GM23338 (cell line): Measurements from ENCODE around the gene TMEM179B. TPM values are rescaled to one million over a fixed set of nuclear protein-coding genes. Genes with fewer than 3 reads are reported as not detected.

Experiments
- ATAC-seq: fragments of 200-7000 bp; cut with Tn5 transposase; 3 replicates; pipeline ENCODE4 v1.9.1; 2020
- DNase-seq: peaks from one replicate; pipeline ENCODE4 v3.0.0-alpha.2; 2015; ENCODE audit warnings: low spot score
- H2AFZ ChIP-seq: fragments of 200-600 bp; sonication (generic); 2 replicates; pipeline ENCODE4 v1.8.0; 2016; ENCODE audit warnings: antibody characterized with exemption, mild to moderate bottlenecking, moderate library complexity
- H3F3A ChIP-seq: fragments of 200-600 bp; sonication (generic); replicated peaks from 2 replicates; pipeline ENCODE4 v1.8.0; 2017; ENCODE audit warnings: antibody characterized with exemption, mixed run types, low read depth
- H3K27ac ChIP-seq: fragments of 200-600 bp; sonication (generic); 2 replicates; pipeline ENCODE4 v1.6.1; 2016; ENCODE audit warnings: low read depth
- H3K27me3 ChIP-seq: fragments of 200-600 bp; sonication (generic); 2 replicates; pipeline ENCODE4 v1.8.0; 2016; ENCODE audit warnings: mild to moderate bottlenecking, mixed run types, moderate library complexity; ENCODE audit not compliant: insufficient read depth
- H3K36me3 ChIP-seq: fragments of 200-600 bp; sonication (generic); 2 replicates; pipeline ENCODE4 v1.8.0; 2016; ENCODE audit warnings: mild to moderate bottlenecking; ENCODE audit not compliant: insufficient read depth
- H3K4me1 ChIP-seq: fragments of 200-600 bp; sonication (generic); 2 replicates; pipeline ENCODE4 v1.8.0; 2016; ENCODE audit warnings: mild to moderate bottlenecking, moderate library complexity; ENCODE audit not compliant: insufficient read depth
- H3K4me2 ChIP-seq: fragments of 200-600 bp; sonication (generic); 2 replicates; pipeline ENCODE4 v1.7.1; 2017; ENCODE audit warnings: mixed run types
- H3K4me3 ChIP-seq: fragments of 200-600 bp; sonication (generic); 2 replicates; pipeline ENCODE4 v1.6.1; 2016; ENCODE audit warnings: mixed run types
- H3K79me2 ChIP-seq: fragments of 200-600 bp; sonication (generic); replicated peaks from 2 replicates; pipeline ENCODE4 v1.8.0; 2017; ENCODE audit warnings: mild to moderate bottlenecking; ENCODE audit not compliant: insufficient read depth
- H3K9me2 ChIP-seq: fragments of 200-600 bp; sonication (generic); 2 replicates; pipeline ENCODE4 v1.8.0; 2017; ENCODE audit not compliant: insufficient read depth
- H4K20me1 ChIP-seq: fragments of 200-600 bp; sonication (generic); replicated peaks from 2 replicates; pipeline ENCODE4 v1.8.0; 2017; ENCODE audit warnings: mild to moderate bottlenecking; ENCODE audit not compliant: insufficient read depth
- H3K27ac Mint-ChIP-seq: 2 replicates; pipeline ENCODE4 v1.8.0; 2020; ENCODE audit warnings: inconsistent platforms, mild to moderate bottlenecking, moderate library complexity, mixed read lengths
- H3K27me3 Mint-ChIP-seq: 3 replicates; pipeline ENCODE4 v1.8.0; 2022; ENCODE audit warnings: low read depth, mild to moderate bottlenecking, moderate library complexity, mixed read lengths, inconsistent platforms; ENCODE audit not compliant: insufficient read depth, poor library complexity
- H3K36me3 Mint-ChIP-seq: 3 replicates; pipeline ENCODE4 v1.8.0; 2021; ENCODE audit warnings: low read depth, mild to moderate bottlenecking, inconsistent platforms, moderate library complexity, mixed read lengths
- H3K4me1 Mint-ChIP-seq: 3 replicates; pipeline ENCODE4 v1.8.0; 2020; ENCODE audit warnings: mild to moderate bottlenecking, inconsistent platforms, mixed read lengths
- H3K4me3 Mint-ChIP-seq: 3 replicates; pipeline ENCODE4 v1.8.0; 2021; ENCODE audit warnings: moderate library complexity, mild to moderate bottlenecking, inconsistent platforms, mixed read lengths
- H3K9me3 Mint-ChIP-seq: 3 replicates; pipeline ENCODE4 v1.8.0; 2020; ENCODE audit warnings: moderate library complexity, mild to moderate bottlenecking, inconsistent platforms, mixed read lengths
- CREB1 ChIP-seq: fragments of 250-450 bp; sonication (Bioruptor Pico); IDR thresholded peaks from 2 replicates; pipeline ENCODE4 v1.5.0; 2020; ENCODE audit warnings: low read depth, mild to moderate bottlenecking, moderate library complexity
- CTCF ChIP-seq, 2 experiments: fragments of 200-600 bp in 1 of 2; sonication (generic) in 1 of 2; conservative IDR thresholded peaks; 2 replicates each; pipeline versions ENCODE4 v1.5.1 to v1.6.1; 2016 to 2017; ENCODE audit warnings: antibody characterized with exemption in 2 of 2, low read depth in 2 of 2, mild to moderate bottlenecking in 2 of 2, moderate library complexity in 1 of 2
- ETS1 ChIP-seq: IDR thresholded peaks from 2 replicates; pipeline ENCODE4 v1.6.1; 2016; ENCODE audit warnings: antibody characterized with exemption
- JUNB ChIP-seq: IDR thresholded peaks from one replicate; pipeline ENCODE4 v1.6.1; 2016; ENCODE audit warnings: antibody characterized with exemption; ENCODE audit not compliant: unreplicated experiment
- NANOG ChIP-seq: IDR thresholded peaks from 2 replicates; pipeline ENCODE4 v1.6.1; 2016; ENCODE audit warnings: antibody characterized with exemption, borderline replicate concordance
- POLR2AphosphoS5 ChIP-seq: IDR thresholded peaks from 2 replicates; pipeline ENCODE4 v1.6.1; 2016; ENCODE audit warnings: antibody characterized with exemption, low read depth
- REST ChIP-seq: IDR thresholded peaks from one replicate; pipeline ENCODE4 v1.6.1; 2018; ENCODE audit warnings: antibody characterized with exemption; ENCODE audit not compliant: unreplicated experiment
- STAT1 ChIP-seq: IDR thresholded peaks from one replicate; pipeline ENCODE4 v1.6.1; 2016; ENCODE audit warnings: antibody characterized with exemption; ENCODE audit not compliant: unreplicated experiment
- ZNF331 ChIP-seq: fragments of 250-450 bp; sonication (Bioruptor Pico); IDR thresholded peaks from 2 replicates; pipeline ENCODE4 v1.5.0; 2020; ENCODE audit warnings: low read depth, mild to moderate bottlenecking, moderate library complexity
- ZNF462 ChIP-seq: fragments of 250-450 bp; sonication (Bioruptor Pico); IDR thresholded peaks from 2 replicates; pipeline ENCODE4 v1.5.0; 2020; ENCODE audit warnings: mild to moderate bottlenecking, moderate library complexity
- polyA plus RNA-seq: library from polyadenylated mRNA; unstranded; fragments of >200 nt; fragmentation: Nextera tagmentation; extraction: Ambion mirVana; gene quantifications from 2 replicates; pipeline ENCODE4 v1.2.1, GENCODE V29; 2016
- total RNA-seq: library from RNA; depleted of rRNA; stranded (reverse); fragments of >200 nt; shearing (Covaris generic); gene quantifications from 2 replicates; pipeline ENCODE4 v1.2.3, GENCODE V29; 2014

Gene TMEM179B
- total and polyA plus RNA-seq, 2 experiments from 2014 or later: 16.9 to 17.5 TPM

GRCh38 chr11:62770778-62771143, 16.4 kb upstream of the TMEM179B start (continued):
- TF ChIP-seq NANOG: no peak
- no peak for TF ChIP-seq ZNF462 (CRISPR knock-in tag)
- TF ChIP-seq ETS1: no peak
- TF ChIP-seq JUNB: no peak
- TF ChIP-seq ZNF331: no peak

- Histone ChIP-seq H3K4me2 (peak within 1 kb of the TSS; percentile 76), H3K36me3 (peaks cover 16% of the 10 kb centered on the region), H3K27ac (peak within 1 kb of the TSS; percentile 95), H4K20me1 (peaks cover 3% of the 10 kb centered on the region; the same call in 1 of the 2 replicates), H3F3A (peaks cover 25% of the 10 kb centered on the region), H3K4me3 (peak within 1 kb of the TSS; percentile 89), H2AFZ (peak within 1 kb of the TSS; percentile 58; the same call in 1 of the 2 replicates), H3K4me1 (peaks cover 9% of the 10 kb centered on the region; the same call in 1 of the 2 replicates), H3K79me2 (peaks cover 31% of the 10 kb centered on the region), H3K27me3 (no peaks in the 10 kb centered on the region), H3K9me2 (no peaks in the 10 kb centered on the region)
- H3K4me1 Mint-ChIP-seq: peaks cover 14% of the 10 kb centered on the region
- peaks cover 34% of the 10 kb centered on the region for H3K36me3 Mint-ChIP-seq
- peak; percentile 84 for ATAC-seq
- peak within 1 kb of the TSS; percentile 97 for H3K27ac Mint-ChIP-seq
- peak within 1 kb of the TSS; percentile 90 for H3K4me3 Mint-ChIP-seq
- no peaks in the 10 kb centered on the region; the same call in 2 of the 3 replicates for H3K9me3 Mint-ChIP-seq
- peak; percentile 99 for DNase-seq
- H3K27me3 Mint-ChIP-seq: peaks cover 14% of the 10 kb centered on the region
- TF ChIP-seq CTCF (conservative IDR thresholded peaks at IDR 0.05; ENCODE audit: low read depth in 2 of 2): no peak
- TF ChIP-seq STAT1: no peak
- TF ChIP-seq CREB1 (CRISPR knock-in tag): peak; percentile 38; the same call in 1 of the 2 replicates
- no peak for TF ChIP-seq JUNB
- no peak for TF ChIP-seq REST
- peak; percentile 49; the same call in 1 of the 2 replicates for TF ChIP-seq POLR2AphosphoS5
Observed at GRCh38 chr11:62771144-62772021, 15.8 kb upstream of the TMEM179B start, which contains the start of gene TAF6L. TSS of gene TAF6L (plus strand) at chr11:62771396. CDS start at chr11:62775784, 4,388 bp downstream.
